Skeletal muscle tissue (tissue), 4 donors: ENCODE data around the gene ADAMTS12. TPM values are rescaled to one million over a fixed set of nuclear protein-coding genes. Genes with fewer than 3 reads are reported as not detected.

Experiments
- H3K27ac ChIP-seq: one replicate; pipeline ENCODE4 v1.7.0; 2013; ENCODE audit warnings: mild to moderate bottlenecking, low read depth, low read length, inconsistent platforms
- H3K27me3 ChIP-seq, 3 donors: one replicate each; pipeline ENCODE4 v1.7.0; 2013; ENCODE audit warnings: low read length in 3 of 3; ENCODE audit not compliant: control insufficient read depth in 3 of 3, insufficient read depth in 3 of 3
- H3K36me3 ChIP-seq, 3 donors: one replicate each; pipeline ENCODE4 v1.7.0; 2013; ENCODE audit warnings: low read length in 3 of 3; ENCODE audit not compliant: control insufficient read depth in 3 of 3, insufficient read depth in 3 of 3
- H3K4me1 ChIP-seq, 3 donors: one replicate each; pipeline ENCODE4 v1.7.0; 2013; ENCODE audit warnings: low read length in 3 of 3, mild to moderate bottlenecking in 3 of 3; ENCODE audit not compliant: control insufficient read depth in 3 of 3, insufficient read depth in 3 of 3
- H3K4me3 ChIP-seq, 3 donors: one replicate each; pipeline ENCODE4 v1.7.0; 2013; ENCODE audit warnings: low read length in 3 of 3
- H3K9ac ChIP-seq, 3 donors: one replicate each; pipeline ENCODE4 v1.7.0; 2013; ENCODE audit warnings: low read length in 3 of 3, mild to moderate bottlenecking in 3 of 3, moderate library complexity in 2 of 3, low read depth in 1 of 3
- H3K9me3 ChIP-seq, 3 donors: one replicate each; pipeline ENCODE4 v1.7.0; 2013; ENCODE audit warnings: low read length in 3 of 3; ENCODE audit not compliant: control insufficient read depth in 3 of 3
- total RNA-seq: library from RNA; depleted of rRNA; stranded (reverse); fragments of >200 nt; gene quantifications from one replicate; pipeline ENCODE4 v1.2.3, GENCODE V29; 2014
- donor health status: Osteomylitis.

Gene ADAMTS12
- total RNA-seq, 1 donor from 2014 or later: 19.3 TPM

- no peaks in the 10 kb centered on the region for H3K27me3 ChIP-seq
- H3K36me3 ChIP-seq: no peaks in the 10 kb centered on the region
- H3K9ac ChIP-seq: no peak overlapping the region
- no peak overlapping the region for H3K4me3 ChIP-seq
- no peaks in the 10 kb centered on the region for H3K4me1 ChIP-seq
- H3K27ac ChIP-seq: no peak overlapping the region
- H3K9me3 ChIP-seq: no peaks in the 10 kb centered on the region
Measured at GRCh38 chr5:33637011-33637410, 254.8 kb downstream of the ADAMTS12 start.

- Histone ChIP-seq H3K4me1 (no peaks in the 10 kb centered on the region), H3K27ac (no peak overlapping the region), H3K9ac (no peak overlapping the region), H3K36me3 (no peaks in the 10 kb centered on the region), H3K9me3 (no peaks in the 10 kb centered on the region), H3K4me3 (no peak overlapping the region), H3K27me3 (no peaks in the 10 kb centered on the region)
Measured at GRCh38 chr5:33635582-33635981, 256.2 kb downstream of the ADAMTS12 start.

- no peak overlapping the region for H3K27ac ChIP-seq
- H3K9me3 ChIP-seq: no peaks in the 10 kb centered on the region
- no peaks in the 10 kb centered on the region for H3K4me1 ChIP-seq
- no peak overlapping the region for H3K9ac ChIP-seq
- no peaks in the 10 kb centered on the region for H3K36me3 ChIP-seq
- no peak overlapping the region for H3K4me3 ChIP-seq
- H3K27me3 ChIP-seq: no peaks in the 10 kb centered on the region
Measured at GRCh38 chr5:33633699-33634098, 258.1 kb downstream of the ADAMTS12 start.

- Histone ChIP-seq H3K27me3 (no peaks in the 10 kb centered on the region), H3K9me3 (no peaks in the 10 kb centered on the region), H3K36me3 (no peaks in the 10 kb centered on the region), H3K27ac (no peak overlapping the region), H3K4me3 (no peak overlapping the region), H3K9ac (no peak overlapping the region), H3K4me1 (no peaks in the 10 kb centered on the region)
Measured at GRCh38 chr5:33631786-33632185, 260.0 kb downstream of the ADAMTS12 start.

- no peaks in the 10 kb centered on the region for H3K4me1 ChIP-seq
- H3K27ac ChIP-seq: no peak overlapping the region
- H3K4me3 ChIP-seq: no peak overlapping the region
- H3K36me3 ChIP-seq: no peaks in the 10 kb centered on the region
- H3K9me3 ChIP-seq: no peaks in the 10 kb centered on the region
- no peak overlapping the region for H3K9ac ChIP-seq
- H3K27me3 ChIP-seq: no peaks in the 10 kb centered on the region
Measured at GRCh38 chr5:33631139-33631538, 260.7 kb downstream of the ADAMTS12 start.

GRCh38 chr5:33629999-33630398 lies 261.8 kb downstream of the ADAMTS12 start:
- H3K4me1 ChIP-seq: no peaks in the 10 kb centered on the region
- H3K27me3 ChIP-seq: no peaks in the 10 kb centered on the region
- no peaks in the 10 kb centered on the region for H3K9me3 ChIP-seq
- no peak overlapping the region for H3K4me3 ChIP-seq
- H3K36me3 ChIP-seq: no peaks in the 10 kb centered on the region
- H3K9ac ChIP-seq: no peak overlapping the region
- H3K27ac ChIP-seq: no peak overlapping the region

GRCh38 chr5:33628796-33629195 lies 263.0 kb downstream of the ADAMTS12 start:
- no peak overlapping the region for H3K9ac ChIP-seq
- H3K27me3 ChIP-seq: no peaks in the 10 kb centered on the region
- H3K4me1 ChIP-seq: no peaks in the 10 kb centered on the region
- H3K36me3 ChIP-seq: no peaks in the 10 kb centered on the region
- no peak overlapping the region for H3K4me3 ChIP-seq
- no peak overlapping the region for H3K27ac ChIP-seq
- H3K9me3 ChIP-seq: peaks cover 0 to 2% (median 0%) of the 10 kb centered on the region in 3 donors

GRCh38 chr5:33621514-33621913 lies 270.3 kb downstream of the ADAMTS12 start:
- H3K9me3 ChIP-seq: peaks cover 0 to 2% (median 0%) of the 10 kb centered on the region in 3 donors
- no peak overlapping the region for H3K9ac ChIP-seq
- no peaks in the 10 kb centered on the region for H3K4me1 ChIP-seq
- H3K27me3 ChIP-seq: no peaks in the 10 kb centered on the region
- H3K27ac ChIP-seq: no peak overlapping the region
- H3K4me3 ChIP-seq: no peak overlapping the region
- H3K36me3 ChIP-seq: no peaks in the 10 kb centered on the region

GRCh38 chr5:33614039-33614438 lies 277.8 kb downstream of the ADAMTS12 start:
- Histone ChIP-seq H3K27me3 (no peaks in the 10 kb centered on the region), H3K9ac (no peak overlapping the region), H3K36me3 (no peaks in the 10 kb centered on the region), H3K4me1 (no peaks in the 10 kb centered on the region), H3K4me3 (no peak overlapping the region), H3K9me3 (no peaks in the 10 kb centered on the region), H3K27ac (no peak overlapping the region)

GRCh38 chr5:33612386-33612785 lies 279.4 kb downstream of the ADAMTS12 start:
- Histone ChIP-seq H3K27ac (no peak overlapping the region), H3K27me3 (no peaks in the 10 kb centered on the region), H3K36me3 (no peaks in the 10 kb centered on the region), H3K4me3 (no peak overlapping the region), H3K4me1 (peaks cover 0 to 2% (median 0%) of the 10 kb centered on the region in 3 donors), H3K9me3 (no peaks in the 10 kb centered on the region), H3K9ac (no peak overlapping the region)

GRCh38 chr5:33611877-33612276 lies 279.9 kb downstream of the ADAMTS12 start:
- Histone ChIP-seq H3K4me1 (peaks cover 0 to 2% (median 0%) of the 10 kb centered on the region in 3 donors), H3K27me3 (no peaks in the 10 kb centered on the region)

More at GRCh38 chr5:33611877-33612276, 279.9 kb downstream of the ADAMTS12 start:
- Histone ChIP-seq H3K9me3 (no peaks in the 10 kb centered on the region), H3K9ac (no peak overlapping the region), H3K4me3 (no peak overlapping the region), H3K36me3 (no peaks in the 10 kb centered on the region), H3K27ac (no peak overlapping the region)
